Left renal pelvis (tissue), 4 donors: Measurements from ENCODE around the gene CENPA. TPM values are rescaled to one million over a fixed set of nuclear protein-coding genes. Genes with fewer than 3 reads are reported as not detected.
"Not testable (repeated sequence)": the region's sequence is repeated elsewhere in the genome, so short reads cannot be mapped to it uniquely, and the experiment has no call there.

Experiments
- DNase-seq, 4 donors: peaks; one replicate each; pipeline ENCODE4 v3.0.0-alpha.2; 2013; ENCODE audit warnings: low read depth in 4 of 4, low spot score in 3 of 4
- polyA plus RNA-seq, 4 donors: library from polyadenylated mRNA; unstranded; fragments of 120-200 nt; gene quantifications; one replicate each; pipeline ENCODE4 v1.2.1, GENCODE V29; 2013; ENCODE audit not compliant: insufficient read length in 4 of 4

The CENPA gene
- polyA plus RNA-seq, 4 donors, result 15.8 to 16.9 (median 16.3) TPM

DNA sequence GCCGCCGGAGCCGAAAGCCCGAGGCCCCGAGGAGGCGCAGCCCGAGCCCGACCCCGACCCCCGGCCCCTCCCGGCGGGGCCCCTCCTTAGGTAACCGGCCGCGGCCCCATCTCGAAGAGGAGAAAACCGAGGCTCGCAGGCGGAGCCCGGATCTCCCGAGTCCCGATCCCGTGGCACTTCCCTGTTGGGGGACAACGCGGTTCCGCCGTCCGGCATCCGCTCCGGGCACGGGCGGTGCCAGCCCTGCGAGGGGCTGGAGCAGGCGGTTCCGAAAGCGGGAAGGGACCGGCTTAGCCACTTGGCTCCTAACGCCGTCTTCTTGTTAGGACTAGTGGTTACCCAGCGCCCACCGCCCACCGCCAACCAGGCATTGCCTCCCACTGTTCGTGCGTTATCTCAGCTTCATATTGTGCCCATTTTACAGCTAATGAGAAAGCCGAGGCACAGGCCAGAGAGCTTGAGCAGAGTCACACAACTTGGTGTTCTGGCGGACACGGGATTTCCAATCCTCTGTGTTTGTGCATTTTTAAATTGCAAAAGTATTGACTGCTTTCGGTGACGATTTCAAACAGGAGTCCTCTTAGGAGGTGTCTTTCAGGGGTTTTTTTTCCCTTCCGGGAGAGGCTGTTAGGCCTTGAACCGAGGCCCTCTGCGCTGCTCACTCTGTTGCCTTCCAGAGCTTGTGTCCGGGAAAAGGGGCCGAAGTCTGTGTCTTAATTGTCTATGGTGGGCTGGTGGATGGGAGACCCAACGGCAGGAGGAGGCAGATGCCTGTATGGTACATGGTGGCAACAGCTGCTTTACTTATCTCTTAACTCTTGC lies 562 bp downstream of the CENPA start:
- no peak for DNase-seq

DNA sequence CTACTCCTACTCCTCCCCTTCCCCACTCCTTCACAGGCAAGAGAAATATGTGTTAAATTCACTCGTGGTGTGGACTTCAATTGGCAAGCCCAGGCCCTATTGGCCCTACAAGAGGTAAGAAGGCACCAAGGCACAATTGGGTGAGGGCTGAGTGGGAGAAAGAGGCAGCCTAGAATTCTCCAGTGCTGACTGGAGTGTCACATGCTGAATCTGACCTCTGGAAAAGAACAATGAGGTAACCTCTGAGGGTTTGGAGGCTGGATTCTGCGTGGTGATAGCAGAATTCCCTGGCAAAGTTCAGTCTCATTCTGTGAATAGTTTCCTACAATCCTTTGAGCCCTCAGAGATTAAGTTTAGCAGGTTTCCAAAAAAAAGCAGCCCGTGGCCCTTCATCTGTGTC lies 6.9 kb downstream of the CENPA start:
- DNase-seq, result no peak

DNA sequence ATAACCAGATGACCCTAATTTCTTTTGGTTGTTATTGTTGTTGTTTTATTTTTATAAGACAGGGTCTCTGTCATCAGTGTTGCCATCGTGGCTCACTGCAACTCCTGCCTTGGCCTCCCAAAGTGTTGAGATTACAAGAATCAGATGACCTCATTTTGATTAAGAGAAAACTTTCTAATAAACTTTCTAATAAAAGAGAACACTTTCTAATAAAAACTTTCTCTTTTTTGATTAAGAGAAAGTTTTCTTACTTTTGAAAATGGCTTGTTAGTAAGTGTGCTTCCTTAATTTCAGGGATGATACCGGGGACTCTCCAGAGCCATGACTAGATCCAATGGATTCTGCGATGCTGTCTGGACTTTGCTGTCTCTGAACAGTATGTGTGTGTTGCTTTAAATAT lies 7.7 kb downstream of the CENPA start:
- no peak for DNase-seq

DNA sequence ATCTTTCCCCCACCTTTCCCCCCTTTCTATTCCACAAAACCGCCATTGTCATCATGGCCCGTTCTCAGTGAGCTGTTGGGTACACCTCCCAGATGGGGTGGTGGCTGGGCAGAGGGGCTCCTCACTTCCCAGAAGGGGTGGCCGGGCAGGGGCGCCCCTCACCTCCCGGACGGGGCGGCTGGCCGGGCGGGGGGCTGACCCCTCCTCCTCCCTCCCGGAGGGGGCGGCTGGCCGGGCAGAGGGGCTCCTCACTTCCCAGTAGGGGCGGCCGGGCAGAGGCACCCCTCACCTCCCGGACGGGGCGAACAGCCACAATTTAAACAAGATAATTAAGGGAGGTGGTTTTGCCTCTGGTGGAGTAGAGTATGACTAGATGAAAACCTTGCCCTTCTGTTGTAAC lies 9.3 kb downstream of the CENPA start:
- not testable (repeated sequence) for DNase-seq

DNA sequence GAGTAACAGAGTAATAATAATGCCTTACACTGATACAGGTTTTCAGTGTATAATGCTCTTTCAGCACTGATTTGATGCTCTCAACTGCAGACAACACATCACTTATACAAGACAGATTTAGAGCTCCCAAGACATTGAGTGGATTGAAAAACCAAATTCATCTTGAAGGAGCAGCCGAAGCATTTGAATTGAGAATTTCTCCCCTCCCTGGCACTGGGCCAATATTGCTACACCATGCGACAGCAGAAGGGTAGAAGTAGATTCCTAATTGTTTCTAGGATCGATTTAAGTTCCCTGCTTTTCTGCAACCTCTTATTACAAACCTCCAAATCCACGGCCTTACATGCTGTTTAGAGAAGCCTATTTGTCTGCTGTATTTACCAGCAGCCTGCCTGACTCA lies 15.5 kb downstream of the CENPA start:
- DNase-seq, result no peak

DNA sequence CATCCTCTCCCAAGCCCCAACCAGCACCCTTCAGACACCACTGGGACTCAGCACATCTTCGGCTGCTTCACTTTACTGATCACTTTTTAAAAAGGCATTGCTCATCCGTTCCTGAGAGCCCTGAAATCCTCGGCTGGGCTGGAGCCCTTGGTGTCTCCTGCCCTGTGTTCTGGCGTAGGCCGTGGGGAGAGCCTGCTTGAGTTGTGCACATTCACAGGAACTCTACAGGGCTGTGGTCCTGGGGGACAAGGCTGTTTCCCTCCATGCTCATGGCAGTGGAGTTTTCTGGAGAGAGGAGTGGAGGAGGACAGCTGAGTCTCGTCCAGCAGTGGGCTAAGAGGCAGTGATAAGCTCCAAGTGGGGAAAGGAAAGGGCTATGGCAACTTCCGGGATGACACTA lies 15.9 kb downstream of the CENPA start:
- no peak for DNase-seq

DNA sequence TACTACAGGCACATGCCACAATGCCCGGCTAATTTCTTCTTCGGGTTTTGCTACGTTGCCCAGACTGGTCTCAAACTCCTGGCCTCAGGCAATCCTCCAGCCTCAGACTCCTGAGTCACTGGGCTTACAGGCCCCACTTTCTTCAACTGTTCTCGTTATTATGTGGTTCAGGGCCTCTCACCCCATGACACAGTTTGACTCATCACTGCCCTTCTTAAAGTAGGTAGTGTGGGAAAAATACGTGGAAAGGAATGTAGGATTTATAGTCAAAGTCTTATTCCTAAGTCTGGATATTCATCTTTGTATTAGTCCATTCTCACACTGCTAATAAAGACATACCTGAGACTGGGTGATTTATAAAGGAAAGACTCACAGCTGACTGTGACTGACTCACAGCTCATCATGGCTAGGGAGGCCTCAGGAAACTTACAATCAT lies 19.4 kb downstream of the CENPA start:
- no peak for DNase-seq

DNA sequence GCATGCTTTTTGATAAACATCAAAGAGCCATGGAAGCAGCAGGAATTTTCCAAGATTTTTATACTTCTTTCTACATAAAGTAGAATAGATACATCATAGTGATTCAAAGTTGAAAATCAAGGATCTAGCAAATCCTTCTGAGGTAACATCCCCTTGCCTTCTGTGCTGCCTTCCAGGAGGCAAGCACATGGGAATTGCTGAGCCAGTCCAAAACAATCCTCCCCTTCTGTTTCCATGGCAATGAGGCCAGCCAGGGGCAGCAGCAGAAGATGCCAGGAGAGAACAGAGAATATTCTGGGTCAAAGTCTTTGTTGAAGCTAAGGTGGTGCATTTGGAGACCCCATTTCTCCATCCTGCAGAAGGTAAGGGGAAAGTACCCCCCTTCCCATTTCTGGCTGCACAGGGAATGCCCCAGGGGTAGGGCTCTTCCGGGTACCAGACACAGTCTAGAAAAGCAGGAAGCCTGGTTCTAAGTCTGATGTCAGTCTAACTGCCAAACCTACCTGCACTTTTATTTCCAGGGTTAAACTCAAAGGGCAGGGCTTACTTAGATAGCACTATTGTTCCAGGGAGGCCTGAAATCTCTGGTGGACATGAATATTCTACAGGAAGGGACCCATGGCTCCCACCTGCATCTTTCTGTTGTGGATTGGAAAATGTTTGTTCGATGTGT lies 22.1 kb downstream of the CENPA start:
- peak in 1 of 4 donors; percentile 30 for DNase-seq

DNA sequence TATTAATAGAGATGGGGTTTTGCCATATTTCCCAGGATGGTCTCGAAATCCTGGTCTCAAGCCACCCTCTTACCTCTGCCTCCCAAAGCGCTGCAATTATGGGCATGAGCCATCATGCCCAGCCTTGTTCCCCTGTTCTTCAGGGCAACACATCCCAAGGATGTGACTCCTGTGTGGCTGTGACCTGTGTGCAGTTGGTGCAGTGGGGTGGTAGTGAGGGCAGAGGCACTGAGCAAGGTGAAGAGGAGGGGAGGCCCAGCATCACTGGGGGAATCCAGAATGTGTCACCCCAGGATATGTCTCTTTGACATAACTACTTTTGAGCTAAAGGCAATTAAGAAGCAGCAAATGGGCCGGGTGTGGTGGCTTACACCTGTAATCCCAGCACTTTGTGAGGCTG lies 23.4 kb downstream of the CENPA start:
- no peak for DNase-seq

DNA sequence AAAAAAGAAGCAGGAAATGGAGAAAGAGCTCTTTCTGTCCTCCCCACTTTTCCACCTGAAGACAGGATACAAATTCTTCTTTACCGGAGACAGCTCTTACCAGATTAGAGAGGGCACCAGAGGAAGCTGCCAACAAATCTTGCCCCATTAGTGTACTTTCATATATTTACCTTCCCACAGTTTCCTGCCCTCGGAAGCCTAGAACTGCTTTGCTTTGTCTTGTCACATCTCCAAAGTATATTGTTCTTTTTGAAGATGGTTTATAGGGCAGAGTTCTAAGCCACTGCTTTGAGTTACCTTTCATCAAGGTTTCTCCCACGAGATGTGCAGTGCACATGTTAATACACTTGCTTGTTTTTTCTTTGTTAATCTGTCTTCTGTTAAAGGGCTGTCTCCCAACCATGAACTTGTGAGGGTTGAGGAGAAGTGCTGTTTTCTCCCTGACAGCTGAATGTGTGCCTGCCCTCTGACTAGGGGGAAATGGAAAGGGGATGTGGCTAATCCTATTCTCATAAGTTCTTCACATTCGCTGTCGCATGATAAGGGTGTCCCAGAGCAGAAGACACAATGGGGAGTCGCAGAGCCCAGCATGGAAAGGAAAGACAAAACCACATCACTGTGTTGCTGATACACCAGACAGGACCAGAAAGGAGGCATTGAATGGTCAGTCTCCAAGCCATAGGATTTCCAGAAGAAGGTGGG lies 24.2 kb downstream of the CENPA start:
- DNase-seq, result no peak

DNA sequence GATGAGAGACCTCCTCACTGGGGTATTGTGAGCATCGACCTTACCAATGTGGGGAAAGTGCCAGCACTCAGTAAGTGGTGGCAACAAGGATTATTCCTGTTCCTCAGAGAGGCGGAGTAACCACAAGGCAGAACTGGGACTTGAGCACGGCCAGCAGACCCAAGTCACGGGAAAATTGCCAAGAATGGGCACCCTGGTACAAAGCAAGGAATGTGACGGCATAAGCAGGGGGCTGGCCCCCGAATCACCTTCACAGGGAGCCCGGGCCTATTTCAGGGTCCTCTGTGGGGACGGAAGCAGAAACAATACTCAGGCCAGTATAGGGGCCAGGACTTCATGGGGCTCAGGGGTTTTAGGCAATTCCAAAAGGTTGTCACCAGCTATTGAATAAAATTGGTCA lies 25.4 kb downstream of the CENPA start:
- DNase-seq, result no peak

DNA sequence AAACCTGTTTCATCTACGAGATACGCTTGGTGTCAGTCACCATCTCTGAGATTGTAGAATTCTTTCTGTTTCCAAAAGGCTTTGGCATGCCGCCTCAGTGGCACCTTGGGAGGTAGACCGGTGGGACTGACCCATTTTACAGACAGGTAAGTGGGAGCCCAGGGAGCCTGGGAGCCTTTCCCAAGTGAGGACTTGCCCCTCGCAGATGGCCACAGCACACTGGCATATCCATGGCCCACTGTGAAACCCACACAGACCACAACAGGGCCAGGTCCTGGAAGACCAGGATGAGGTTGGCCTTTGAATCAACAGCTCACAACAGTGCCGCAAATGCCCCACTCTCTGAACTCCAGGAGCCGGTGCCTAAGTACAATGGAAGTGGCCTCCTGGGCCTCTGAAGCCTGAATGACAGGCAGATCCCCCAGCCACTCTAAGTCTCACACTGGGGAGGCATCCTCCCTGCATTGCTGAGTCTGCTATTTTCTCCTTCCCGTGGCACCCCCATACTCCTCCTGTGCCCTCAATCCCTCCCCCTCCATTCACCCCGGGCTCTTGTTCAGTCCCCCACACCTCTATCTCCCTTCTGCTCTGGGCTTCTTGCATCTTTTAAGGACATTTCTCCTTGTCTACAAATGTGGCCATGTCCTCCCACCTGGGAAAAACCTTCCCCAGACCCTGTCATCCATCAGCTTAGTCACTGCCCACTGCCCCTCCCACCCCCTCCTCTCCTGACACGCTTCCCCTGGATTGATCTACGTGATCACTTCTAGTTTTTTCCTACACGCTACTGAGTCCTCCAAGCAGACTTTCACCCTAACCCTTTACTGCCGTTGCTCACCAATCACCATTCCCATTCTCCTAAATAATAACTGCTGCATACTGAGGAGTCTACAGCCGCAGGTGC lies 26.2 kb downstream of the CENPA start:
- no peak for DNase-seq

DNA sequence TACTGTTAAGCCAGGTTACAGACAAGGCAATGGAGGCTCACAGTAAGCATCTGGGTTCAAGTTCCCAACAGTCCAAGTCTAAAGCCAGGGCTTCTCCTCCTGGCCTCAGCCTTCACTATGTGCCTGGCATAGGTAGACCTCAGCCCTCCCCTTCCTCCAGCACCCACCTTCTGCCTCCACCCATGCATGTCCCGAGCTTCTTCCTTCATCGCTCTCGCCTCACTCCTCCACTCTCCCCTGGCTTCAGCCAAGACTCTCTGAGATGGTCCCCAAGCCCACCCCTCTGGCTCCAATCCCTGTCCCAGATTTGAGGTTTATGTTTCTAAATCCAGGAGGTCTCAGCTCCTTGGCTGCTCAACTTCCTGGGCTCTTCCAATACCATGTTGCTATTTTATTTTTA lies 26.9 kb downstream of the CENPA start:
- no peak for DNase-seq

DNA sequence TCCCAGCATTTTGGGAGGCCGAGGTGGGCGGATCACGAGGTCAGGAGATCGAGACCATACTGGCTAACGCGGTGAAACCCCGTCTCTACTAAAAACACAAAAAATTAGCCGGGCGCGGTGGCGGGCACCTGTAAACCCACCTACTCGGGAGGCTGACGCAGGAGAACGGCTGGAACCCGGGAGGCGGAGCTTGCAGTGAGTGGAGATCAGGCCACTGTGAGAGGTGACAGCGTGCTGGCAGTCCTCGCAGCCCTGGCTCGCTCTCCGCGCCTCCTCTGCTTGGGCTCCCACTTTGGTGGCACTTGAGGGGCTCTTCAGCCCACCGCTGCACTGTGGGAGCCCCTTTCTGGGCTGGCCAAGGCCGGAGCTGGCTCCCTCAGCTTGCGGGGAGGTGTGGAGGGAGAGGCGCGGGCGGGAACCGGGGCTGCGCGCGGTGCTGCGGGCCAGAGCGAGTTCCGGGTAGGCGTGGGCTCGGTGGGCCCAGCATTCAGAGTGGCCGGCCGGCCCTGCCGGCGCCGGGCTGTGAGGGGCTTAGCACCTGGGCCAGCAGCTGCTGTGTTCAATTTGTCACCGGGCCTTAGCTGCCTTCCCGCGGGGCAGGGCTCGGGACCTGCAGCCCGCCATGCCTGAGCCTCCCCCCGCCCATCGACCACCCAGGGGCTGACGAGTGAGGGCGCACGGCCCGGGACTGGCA lies 28.4 kb downstream of the CENPA start:
- DNase-seq, result not testable (repeated sequence)

DNA sequence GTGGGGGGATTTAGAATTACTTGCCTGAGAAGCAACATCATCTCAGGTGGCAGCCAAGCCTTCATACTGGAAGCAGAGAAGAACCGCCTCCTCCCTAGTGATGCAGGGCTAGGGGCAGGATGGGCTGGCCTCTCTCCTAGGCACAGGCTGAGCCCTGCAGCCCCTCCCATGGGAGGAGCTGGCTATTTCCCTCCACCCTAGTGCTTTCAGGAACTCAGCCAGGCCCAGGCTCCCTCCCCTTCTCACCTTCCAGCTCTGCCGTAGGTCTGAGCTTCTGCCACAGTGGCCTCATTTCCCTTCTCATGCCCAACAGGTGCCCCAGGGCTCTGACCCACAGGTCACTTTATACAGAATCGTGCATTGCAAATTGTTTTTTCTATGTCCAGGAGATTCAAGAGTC lies 31.0 kb downstream of the CENPA start:
- DNase-seq, result no peak

DNA sequence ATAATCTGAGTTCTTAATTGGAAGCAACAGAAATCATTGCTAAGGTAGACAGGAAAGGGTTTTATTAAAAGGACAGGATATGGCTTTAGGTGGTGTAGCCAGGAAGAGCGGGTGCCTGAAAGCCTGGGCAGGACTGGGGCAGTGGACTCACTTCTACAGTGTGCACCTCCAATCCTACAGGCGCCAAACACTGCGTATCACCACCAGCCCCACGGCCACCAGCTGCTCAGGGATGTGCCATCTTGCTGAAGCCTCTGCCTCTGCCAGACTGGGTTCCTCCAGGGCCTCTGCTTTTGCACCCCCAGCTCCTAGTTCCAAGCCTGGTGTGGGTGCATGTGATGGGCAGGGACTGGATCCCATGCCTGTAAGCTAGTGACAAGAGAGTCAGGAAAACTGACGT lies 32.4 kb downstream of the CENPA start:
- no peak for DNase-seq

DNA sequence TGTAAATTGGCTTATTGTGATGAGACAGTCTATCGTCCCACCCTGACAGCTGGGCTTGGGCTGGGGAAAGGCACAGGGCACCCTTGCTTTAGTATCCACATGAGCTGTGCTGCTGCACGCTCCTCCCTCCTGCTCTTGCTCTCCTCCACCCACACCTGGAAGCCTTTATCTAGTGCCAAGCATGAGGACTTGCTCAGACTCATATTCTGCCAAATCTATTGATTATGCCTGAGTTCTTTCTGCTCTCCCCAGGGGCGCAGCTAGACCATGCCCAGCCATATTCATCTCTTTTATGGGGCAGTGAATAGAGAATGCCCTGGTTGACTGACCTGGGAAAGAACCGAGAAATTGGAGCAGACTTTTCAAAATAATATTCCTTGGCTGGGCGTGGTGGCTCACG lies 33.1 kb downstream of the CENPA start:
- DNase-seq, result no peak

DNA sequence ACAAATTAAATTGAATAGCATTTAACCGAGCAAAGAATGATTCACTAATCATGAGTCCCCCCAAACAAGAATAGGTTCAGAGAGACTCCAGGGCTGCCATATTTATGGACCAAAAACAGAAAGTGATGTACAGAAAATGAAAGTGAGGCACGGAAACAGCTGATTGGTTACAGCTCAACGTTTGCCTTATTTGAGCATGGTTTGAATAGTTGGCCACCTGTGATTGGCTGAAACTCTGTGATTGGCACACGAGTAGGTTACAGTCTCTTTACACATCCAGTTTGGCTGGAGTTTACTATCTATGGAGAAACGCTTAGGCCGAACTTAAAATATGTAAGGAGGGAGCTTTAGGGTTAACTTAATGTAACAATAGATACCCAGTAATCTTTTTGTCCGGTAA lies 35.1 kb downstream of the CENPA start:
- no peak for DNase-seq

DNA sequence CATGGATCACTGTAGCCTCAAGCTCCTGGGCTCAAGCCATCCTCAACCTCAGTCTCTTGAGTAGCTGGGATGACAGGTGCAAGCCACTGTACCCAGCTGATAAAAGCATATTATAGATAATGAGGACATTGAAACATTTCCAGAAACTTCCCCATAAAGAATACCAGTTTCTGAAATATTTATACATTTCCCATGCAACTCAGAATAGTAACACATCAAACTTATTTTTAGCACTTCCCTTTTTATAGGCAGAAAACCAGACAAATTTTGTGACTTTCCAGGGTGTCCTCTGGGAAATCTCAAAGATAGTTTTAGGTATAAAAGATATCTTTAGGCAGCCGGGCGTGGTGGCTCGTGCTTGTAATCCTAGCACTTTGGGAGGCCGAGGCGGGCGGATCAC lies 37.0 kb downstream of the CENPA start:
- DNase-seq, result no peak
